IMR-90 (cell line): ENCODE data around the gene FLCN. TPM values are rescaled to one million over a fixed set of nuclear protein-coding genes. Genes with fewer than 3 reads are reported as not detected.

Source experiments
- ATAC-seq: fragments of 200-7000 bp; cut with Tn5 transposase; 2 replicates; pipeline ENCODE4 v1.9.1; 2020; ENCODE audit warnings: low read depth, mild to moderate bottlenecking, moderate library complexity
- BruUV-seq: library from RNA; stranded (reverse); fragments of 400-500 nt; replicated peaks from 2 replicates; lab custom pipeline; 2021; lab: Mats Ljungman, UMichigan
- CTCF ChIA-PET: fragments of 300-600 bp; formaldehyde crosslinking; extraction: SDS; loops from one replicate; lab custom pipeline; 2021; ENCODE audit warnings: antibody characterized with exemption; lab: Yijun Ruan, JAX
- POLR2A ChIA-PET: fragments of 300-600 bp; sonication (Branson Sonifier 250); formaldehyde crosslinking; loops from one replicate; lab custom pipeline; 2022; ENCODE audit warnings: antibody characterized with exemption; ENCODE audit not compliant: unreplicated experiment; lab: Charles Lee
- DNase-seq: peaks from one replicate; pipeline ENCODE4 v3.0.0; 2013
- H2AFZ ChIP-seq: replicated peaks from 2 replicates; pipeline ENCODE3; 2013; ENCODE audit warnings: low read length, mild to moderate bottlenecking; ENCODE audit not compliant: poor library complexity
- H2AK5ac ChIP-seq: 2 replicates; pipeline ENCODE4 v1.6.1; 2013; ENCODE audit warnings: low read depth, low read length, inconsistent platforms
- H2AK9ac ChIP-seq: replicated peaks from 2 replicates; pipeline ENCODE3; 2013; ENCODE audit warnings: mild to moderate bottlenecking, low read depth, low read length, moderate library complexity; ENCODE audit not compliant: poor library complexity
- H2BK120ac ChIP-seq: 2 replicates; pipeline ENCODE4 v1.6.1; 2013; ENCODE audit warnings: low read depth, low read length, inconsistent platforms
- H2BK15ac ChIP-seq: 3 replicates; pipeline ENCODE4 v1.6.1; 2013; ENCODE audit warnings: low read depth, low read length, inconsistent platforms
- H2BK20ac ChIP-seq: 2 replicates; pipeline ENCODE4 v1.6.1; 2013; ENCODE audit warnings: low read depth, mild to moderate bottlenecking, inconsistent platforms, low read length, moderate library complexity
- H2BK5ac ChIP-seq: 2 replicates; pipeline ENCODE4 v1.6.1; 2013; ENCODE audit warnings: mild to moderate bottlenecking, low read depth, low read length, inconsistent platforms; ENCODE audit not compliant: poor library complexity, severe bottlenecking
- H3K14ac ChIP-seq: replicated peaks from 2 replicates; pipeline ENCODE4 v1.6.1; 2013; ENCODE audit warnings: low read depth, low read length, inconsistent platforms
- H3K18ac ChIP-seq: 2 replicates; pipeline ENCODE4 v1.6.1; 2013; ENCODE audit warnings: low read depth, low read length, control low read depth
- H3K23ac ChIP-seq: 2 replicates; pipeline ENCODE4 v1.6.1; 2013; ENCODE audit warnings: low read depth, low read length, inconsistent platforms
- H3K27ac ChIP-seq: 2 replicates; pipeline ENCODE4 v1.5.1; 2013; ENCODE audit warnings: mild to moderate bottlenecking, control low read depth, low read length; ENCODE audit not compliant: insufficient read depth
- H3K27me3 ChIP-seq: 2 replicates; pipeline ENCODE4 v1.6.1; 2013; ENCODE audit warnings: low read length; ENCODE audit not compliant: control insufficient read depth, insufficient read depth
- H3K36me3 ChIP-seq: 2 replicates; pipeline ENCODE4 v1.6.1; 2013; ENCODE audit warnings: low read length, mixed read lengths; ENCODE audit not compliant: control insufficient read depth, insufficient read depth
- H3K4ac ChIP-seq: 2 replicates; pipeline ENCODE4 v1.6.1; 2013; ENCODE audit warnings: low read depth, low read length, inconsistent platforms
- H3K4me1 ChIP-seq: 2 replicates; pipeline ENCODE4 v1.6.1; 2013; ENCODE audit warnings: low read length, mixed read lengths; ENCODE audit not compliant: control insufficient read depth, insufficient read depth
- H3K4me2 ChIP-seq: 2 replicates; pipeline ENCODE4 v1.6.1; 2013; ENCODE audit warnings: low read depth, mild to moderate bottlenecking, control low read depth, low read length, moderate library complexity
- H3K4me3 ChIP-seq: 2 replicates; pipeline ENCODE4 v1.5.1; 2013; ENCODE audit warnings: low read depth, mild to moderate bottlenecking, control low read depth, low read length, moderate library complexity; ENCODE audit not compliant: insufficient read depth
- H3K56ac ChIP-seq: 2 replicates; pipeline ENCODE4 v1.6.1; 2013; ENCODE audit warnings: low read length, inconsistent platforms; ENCODE audit not compliant: insufficient read depth; ENCODE audit errors: extremely low read depth
- H3K79me1 ChIP-seq, 2 experiments: 2 replicates each; pipeline ENCODE4 v1.6.1; 2013; ENCODE audit warnings: low read length in 2 of 2, inconsistent platforms in 1 of 2, low read depth in 1 of 2
- H3K9ac ChIP-seq: 2 replicates; pipeline ENCODE4 v1.6.1; 2013; ENCODE audit warnings: low read depth, low read length, control low read depth
- H3K9me1 ChIP-seq: 2 replicates; pipeline ENCODE4 v1.6.1; 2013; ENCODE audit warnings: low read length, inconsistent platforms; ENCODE audit not compliant: insufficient read depth
- H3K9me3 ChIP-seq: 2 replicates; pipeline ENCODE4 v1.6.1; 2013; ENCODE audit warnings: low read length; ENCODE audit not compliant: control insufficient read depth, insufficient read depth
- H4K20me1 ChIP-seq: 2 replicates; pipeline ENCODE4 v1.6.1; 2013; ENCODE audit warnings: low read length, inconsistent platforms; ENCODE audit not compliant: insufficient read depth
- H4K5ac ChIP-seq: 2 replicates; pipeline ENCODE4 v1.6.1; 2013; ENCODE audit warnings: mild to moderate bottlenecking, low read depth, low read length, control low read depth
- H4K8ac ChIP-seq, 2 experiments: 2 replicates each; pipeline ENCODE4 v1.6.1; 2013; ENCODE audit warnings: low read depth in 2 of 2, low read length in 2 of 2, control low read depth in 1 of 2, inconsistent platforms in 1 of 2
- H4K91ac ChIP-seq: 2 replicates; pipeline ENCODE4 v1.6.1; 2013; ENCODE audit warnings: low read depth, low read length, inconsistent platforms; ENCODE audit not compliant: insufficient read depth
- FOS ChIP-seq: fragments of 150-350 bp; IDR thresholded peaks from 2 replicates; pipeline ENCODE4 v1.6.1; 2016; ENCODE audit warnings: low read depth, low read length
- MAFK ChIP-seq: IDR thresholded peaks from 2 replicates; pipeline ENCODE4 v1.6.1; 2012; ENCODE audit warnings: low read depth, low read length, improper control_type of control experiment
- NFE2L2 ChIP-seq: fragments of 150-350 bp; IDR thresholded peaks from 2 replicates; pipeline ENCODE4 v1.6.1; 2016; ENCODE audit warnings: low read depth, mild to moderate bottlenecking, low read length
- RAD21 ChIP-seq: IDR thresholded peaks from 2 replicates; pipeline ENCODE4 v1.6.1; 2012; ENCODE audit warnings: low read length, improper control_type of control experiment
- RCOR1 ChIP-seq: IDR thresholded peaks from 2 replicates; pipeline ENCODE4 v1.6.1; 2012; ENCODE audit warnings: mild to moderate bottlenecking, low read length, improper control_type of control experiment; ENCODE audit not compliant: insufficient replicate concordance
- RFX5 ChIP-seq: IDR thresholded peaks from 2 replicates; pipeline ENCODE4 v1.8.0; 2012; ENCODE audit warnings: low read depth, mild to moderate bottlenecking, low read length, moderate library complexity
- SMC3 ChIP-seq: fragments of 150-350 bp; IDR thresholded peaks from 2 replicates; pipeline ENCODE4 v1.6.1; 2016; ENCODE audit warnings: low read depth, mild to moderate bottlenecking, antibody characterized with exemption, low read length, moderate library complexity
- WGBS, 2 experiments: methylation state at CpG; one replicate each; pipeline versions ENCODE4 v1.1.5 to v1.1.7; 2013; ENCODE audit warnings: missing lambda C conversion rate in 2 of 2; ENCODE audit not compliant: insufficient read length in 1 of 2; ENCODE audit errors: extremely low coverage in 2 of 2; 5-methylcytosine and 5-hydroxymethylcytosine counted together
- dilution Hi-C: fragments of 300-500 bp; cut with HindIII; formaldehyde crosslinking; loops from one replicate; pipeline ENCODE4 v1.14.3; 2018; ENCODE audit warnings: low sequenced_read_pairs; ENCODE audit not compliant: unreplicated experiment
- in situ Hi-C: fragments of 300-500 bp; cut with MboI; formaldehyde crosslinking; loops from 3 replicates; pipeline ENCODE4 v1.14.3; 2019; ENCODE audit warnings: low sequenced_read_pairs, inconsistent platforms, mixed read lengths
- intact Hi-C: fragments of 100-400 bp; cut with micrococcal nuclease; formaldehyde crosslinking; loops from 2 replicates; pipeline ENCODE4 v1.10.0; 2022
- polyA plus RNA-seq, 3 experiments: library from polyadenylated mRNA; depleted of rRNA; stranded (reverse); fragments of >200 nt; gene quantifications; 2 replicates each; pipeline ENCODE4 v1.2.3, GENCODE V29; 2012; ENCODE audit warnings: low replicate concordance in 1 of 3
- total RNA-seq: library from RNA; depleted of rRNA; stranded (reverse); fragments of >200 nt; gene quantifications from 2 replicates; pipeline ENCODE4 v1.2.3, GENCODE V29; 2012
- TF ChIP-seq, protein P1 (sequence below): fragments of 150-350 bp; IDR thresholded peaks from 2 replicates; pipeline ENCODE4 v1.6.1; 2017; ENCODE audit warnings: mild to moderate bottlenecking, antibody characterized with exemption, low read length, low read depth

Gene FLCN
- total and polyA plus RNA-seq, 2 of the 4 experiments (the other 2 are of a cell fraction) = 16.8 to 24.8 TPM

- H4K8ac ChIP-seq = peak overlapping the region in 1 of 2 experiments; percentile 8; a peak in 1 of 4 replicates
- no peaks in the 10 kb centered on the region for H4K20me1 ChIP-seq
- H2AFZ ChIP-seq = no peak overlapping the region
- peak overlapping the region; percentile 34; the same call in 1 of the 2 replicates for H4K5ac ChIP-seq
- H2BK15ac ChIP-seq = no peak overlapping the region
- H2BK20ac ChIP-seq = no peak overlapping the region
- no peak overlapping the region for H3K56ac ChIP-seq
- ATAC-seq (no peak; the same call in 1 of the 2 replicates), DNase-seq (no peak)
- TF ChIP-seq RCOR1 (no peak), SMC3 (no peak), RAD21 (no peak), MAFK (no peak), NFE2L2 (no peak), FOS (no peak), RFX5 (no peak)
- TF ChIP-seq, protein P1, sequence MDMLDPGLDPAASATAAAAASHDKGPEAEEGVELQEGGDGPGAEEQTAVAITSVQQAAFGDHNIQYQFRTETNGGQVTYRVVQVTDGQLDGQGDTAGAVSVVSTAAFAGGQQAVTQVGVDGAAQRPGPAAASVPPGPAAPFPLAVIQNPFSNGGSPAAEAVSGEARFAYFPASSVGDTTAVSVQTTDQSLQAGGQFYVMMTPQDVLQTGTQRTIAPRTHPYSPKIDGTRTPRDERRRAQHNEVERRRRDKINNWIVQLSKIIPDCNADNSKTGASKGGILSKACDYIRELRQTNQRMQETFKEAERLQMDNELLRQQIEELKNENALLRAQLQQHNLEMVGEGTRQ = no peak
- H3K4me1 ChIP-seq = peaks cover 19% of the 10 kb centered on the region
- no peak overlapping the region for H3K4ac ChIP-seq
- H3K79me1 ChIP-seq = no peaks in the 10 kb centered on the region; a peak in 1 of 4 replicates
- in situ Hi-C loops (no loop called here), intact Hi-C loops (no loop called here), dilution Hi-C loops (no loop called here)
- H3K27me3 ChIP-seq = no peaks in the 10 kb centered on the region
- H4K91ac ChIP-seq = no peak overlapping the region
- POLR2A ChIA-PET = no interaction called here
- H2BK5ac ChIP-seq = no peak overlapping the region
- no peaks in the 10 kb centered on the region for H3K9me3 ChIP-seq
- H3K4me2 ChIP-seq = peak overlapping the region; percentile 24; the same call in 1 of the 2 replicates
- H2BK120ac ChIP-seq = no peak overlapping the region
- no peaks in the 10 kb centered on the region; the same call in 1 of the 2 replicates for H3K36me3 ChIP-seq
- H3K14ac ChIP-seq = no peak overlapping the region
- BruUV-seq = no TSS peak
- no peak overlapping the region for H3K9ac ChIP-seq
- H3K27ac ChIP-seq = peak overlapping the region; percentile 38; the same call in 1 of the 2 replicates
- H3K23ac ChIP-seq = no peak overlapping the region
- H2AK9ac ChIP-seq = no peak overlapping the region
- no peak overlapping the region; the same call in 1 of the 2 replicates for H2AK5ac ChIP-seq
- 33% methylated on average over 1 of the region's 10 CpGs; no CpG with 5 or more reads in 1 of the 2 experiments for WGBS, 2 experiments
- CTCF ChIA-PET = interaction anchor here (0.8 kb wide), 1 partner anchor 10 kb away, joined by 4 read pairs; no protein-coding TSS in a partner anchor
- H3K18ac ChIP-seq = peak overlapping the region; percentile 27; the same call in 1 of the 2 replicates
- no peak overlapping the region for H3K4me3 ChIP-seq
- 0 out of 2 replicates have a peak, but pooled peaks cover under 1% of the 10 kb centered on the region for H3K9me1 ChIP-seq
Measured at GRCh38 chr17:17201271-17201670, 35.7 kb downstream of the FLCN start.
